ENCODE results near the gene ZNF587.
"Not testable (repeated sequence)": the region's sequence is repeated elsewhere in the genome, so short reads cannot be mapped to it uniquely, and the experiment has no call there.

ZNF587 gene

GRCh38 chr19:57849666-57850473 is at the start of gene ZNF587:
Gene ZNF587 (plus strand): TSS chr19:57849859. CDS start chr19:57850039, 180 bp downstream.
- DNase-seq: peak; percentile 84

GRCh38 chr19:57800696-57801095 is 49.0 kb upstream of the ZNF587 start:
- no peak for DNase-seq

- DNase-seq: no peak
Measured at GRCh38 chr19:57802269-57802668, 47.4 kb upstream of the ZNF587 start.

GRCh38 chr19:57803265-57803593 is 46.4 kb upstream of the ZNF587 start:
- no peak for DNase-seq

GRCh38 chr19:57803594-57804325 is 45.9 kb upstream of the ZNF587 start:
- peak; percentile 51 for DNase-seq

- DNase-seq: no peak
Measured at GRCh38 chr19:57807541-57807940, 42.1 kb upstream of the ZNF587 start.

GRCh38 chr19:57810410-57811295 is 39.0 kb upstream of the ZNF587 start:
- DNase-seq: not testable (repeated sequence)

- no peak for DNase-seq
Measured at GRCh38 chr19:57812226-57812625, 37.4 kb upstream of the ZNF587 start.

GRCh38 chr19:57812975-57813820 is 36.5 kb upstream of the ZNF587 start:
- not testable (repeated sequence) for DNase-seq

GRCh38 chr19:57813919-57814504 is 35.6 kb upstream of the ZNF587 start:
- DNase-seq: no peak

- DNase-seq: peak; percentile 90
Measured at GRCh38 chr19:57814505-57815246, 35.0 kb upstream of the ZNF587 start, which contains the start of gene ZNF552. Gene ZNF552 (minus strand): TSS chr19:57814913. CDS start chr19:57814743, 170 bp downstream.

GRCh38 chr19:57815247-57816075 is 34.2 kb upstream of the ZNF587 start:
- no peak for DNase-seq

- DNase-seq: no peak
Measured at GRCh38 chr19:57816652-57817051, 33.0 kb upstream of the ZNF587 start.

GRCh38 chr19:57817976-57818375 is 31.7 kb upstream of the ZNF587 start:
- DNase-seq: no peak

GRCh38 chr19:57818378-57818777 is 31.3 kb upstream of the ZNF587 start:
- no peak for DNase-seq

- peak; percentile 89 for DNase-seq
Measured at GRCh38 chr19:57819475-57820148, 30.0 kb upstream of the ZNF587 start.

GRCh38 chr19:57820599-57820998 is 29.1 kb upstream of the ZNF587 start:
- DNase-seq: no peak

GRCh38 chr19:57821095-57821494 is 28.6 kb upstream of the ZNF587 start:
- DNase-seq: not testable (repeated sequence)

GRCh38 chr19:57821501-57821900 is 28.2 kb upstream of the ZNF587 start:
- not testable (repeated sequence) for DNase-seq
